Ovary (tissue), 3 donors: ENCODE results near the gene NCK2.

Experiments used
- EP300 ChIP-seq: sonication (generic); formaldehyde crosslinking; IDR thresholded peaks from one replicate; pipeline ENCODE4 v1.6.1; 2017; ENCODE audit warnings: antibody characterized with exemption
- POLR2A ChIP-seq: fragments of 450-650 bp; IDR thresholded peaks from one replicate; pipeline ENCODE4 v1.6.1; 2017; ENCODE audit warnings: antibody characterized with exemption, mild to moderate bottlenecking, moderate library complexity
- TF ChIP-seq, protein P1 (sequence below), 3 donors: fragments of 450-650 bp in 2 of 3; fragments of 200-600 bp in 1 of 3; IDR thresholded peaks; one replicate each; pipeline versions ENCODE4 v1.5.1 to v1.8.0; 2016 to 2022; ENCODE audit warnings: antibody characterized with exemption in 3 of 3, mild to moderate bottlenecking in 1 of 3
- donor health status: DM: no; HTN: no; CAD: no.

DNA sequence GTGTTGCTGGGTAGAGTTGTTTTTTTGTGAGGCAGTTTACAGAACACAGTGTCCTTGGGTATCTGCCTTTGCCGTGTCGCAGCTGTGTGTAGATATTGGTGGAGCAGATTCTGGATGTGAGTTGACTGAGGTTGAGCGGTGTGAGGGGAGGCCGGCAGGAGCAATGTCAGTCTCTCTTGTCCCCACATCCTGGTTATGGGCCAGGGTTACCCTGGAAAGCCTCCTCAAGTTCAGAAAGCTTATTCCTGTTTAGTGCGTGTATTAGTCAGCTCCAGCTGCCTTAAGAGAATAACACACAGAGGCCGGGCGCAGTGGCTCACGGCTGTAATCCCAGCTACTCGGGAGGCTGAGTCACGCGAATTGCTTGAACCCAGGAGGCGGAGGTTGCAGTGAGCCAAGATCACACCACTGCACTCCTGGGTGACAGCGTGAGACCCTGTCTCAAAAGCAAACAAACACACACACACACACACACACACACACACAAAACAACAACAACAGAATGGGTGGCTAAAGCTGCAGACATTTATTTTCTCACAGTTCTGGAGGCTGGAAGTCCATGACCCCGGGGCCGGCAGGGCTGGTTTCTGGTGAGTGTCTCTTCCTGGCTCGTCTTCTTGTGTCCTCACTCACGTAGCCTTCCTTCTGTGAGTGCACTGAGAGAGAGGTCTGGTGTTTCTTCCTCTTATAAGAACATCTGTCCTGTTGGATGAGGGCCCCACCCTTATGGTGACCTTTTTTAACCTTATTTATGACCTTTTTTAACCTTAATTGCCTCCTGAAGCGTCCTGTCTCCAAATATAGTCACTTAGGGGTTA is 5.1 kb downstream of the NCK2 start:
- TF ChIP-seq, protein P1, sequence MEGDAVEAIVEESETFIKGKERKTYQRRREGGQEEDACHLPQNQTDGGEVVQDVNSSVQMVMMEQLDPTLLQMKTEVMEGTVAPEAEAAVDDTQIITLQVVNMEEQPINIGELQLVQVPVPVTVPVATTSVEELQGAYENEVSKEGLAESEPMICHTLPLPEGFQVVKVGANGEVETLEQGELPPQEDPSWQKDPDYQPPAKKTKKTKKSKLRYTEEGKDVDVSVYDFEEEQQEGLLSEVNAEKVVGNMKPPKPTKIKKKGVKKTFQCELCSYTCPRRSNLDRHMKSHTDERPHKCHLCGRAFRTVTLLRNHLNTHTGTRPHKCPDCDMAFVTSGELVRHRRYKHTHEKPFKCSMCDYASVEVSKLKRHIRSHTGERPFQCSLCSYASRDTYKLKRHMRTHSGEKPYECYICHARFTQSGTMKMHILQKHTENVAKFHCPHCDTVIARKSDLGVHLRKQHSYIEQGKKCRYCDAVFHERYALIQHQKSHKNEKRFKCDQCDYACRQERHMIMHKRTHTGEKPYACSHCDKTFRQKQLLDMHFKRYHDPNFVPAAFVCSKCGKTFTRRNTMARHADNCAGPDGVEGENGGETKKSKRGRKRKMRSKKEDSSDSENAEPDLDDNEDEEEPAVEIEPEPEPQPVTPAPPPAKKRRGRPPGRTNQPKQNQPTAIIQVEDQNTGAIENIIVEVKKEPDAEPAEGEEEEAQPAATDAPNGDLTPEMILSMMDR (IDR thresholded peaks at IDR 0.05) = no peak
- no peak for TF ChIP-seq POLR2A
- no peak for TF ChIP-seq EP300
